IMR-90 (cell line): Measurements from ENCODE around the gene CDR2L. TPM values are rescaled to one million over a fixed set of nuclear protein-coding genes. Genes with fewer than 3 reads are reported as not detected.

ENCODE experiments used
- ATAC-seq: fragments of 200-7000 bp; cut with Tn5 transposase; 2 replicates; pipeline ENCODE4 v1.9.1; 2020; ENCODE audit warnings: low read depth, mild to moderate bottlenecking, moderate library complexity
- BruUV-seq: library from RNA; stranded (reverse); fragments of 400-500 nt; replicated peaks from 2 replicates; lab custom pipeline; 2021; lab: Mats Ljungman, UMichigan
- CTCF ChIA-PET: fragments of 300-600 bp; formaldehyde crosslinking; extraction: SDS; loops from one replicate; lab custom pipeline; 2021; ENCODE audit warnings: antibody characterized with exemption; lab: Yijun Ruan, JAX
- POLR2A ChIA-PET: fragments of 300-600 bp; sonication (Branson Sonifier 250); formaldehyde crosslinking; loops from one replicate; lab custom pipeline; 2022; ENCODE audit warnings: antibody characterized with exemption; ENCODE audit not compliant: unreplicated experiment; lab: Charles Lee
- DNase-seq: peaks from one replicate; pipeline ENCODE4 v3.0.0; 2013
- H2AFZ ChIP-seq: replicated peaks from 2 replicates; pipeline ENCODE3; 2013; ENCODE audit warnings: low read length, mild to moderate bottlenecking; ENCODE audit not compliant: poor library complexity
- H2AK5ac ChIP-seq: 2 replicates; pipeline ENCODE4 v1.6.1; 2013; ENCODE audit warnings: low read depth, low read length, inconsistent platforms
- H2AK9ac ChIP-seq: replicated peaks from 2 replicates; pipeline ENCODE3; 2013; ENCODE audit warnings: mild to moderate bottlenecking, low read depth, low read length, moderate library complexity; ENCODE audit not compliant: poor library complexity
- H2BK120ac ChIP-seq: 2 replicates; pipeline ENCODE4 v1.6.1; 2013; ENCODE audit warnings: low read depth, low read length, inconsistent platforms
- H2BK15ac ChIP-seq: 3 replicates; pipeline ENCODE4 v1.6.1; 2013; ENCODE audit warnings: low read depth, low read length, inconsistent platforms
- H2BK20ac ChIP-seq: 2 replicates; pipeline ENCODE4 v1.6.1; 2013; ENCODE audit warnings: low read depth, mild to moderate bottlenecking, inconsistent platforms, low read length, moderate library complexity
- H2BK5ac ChIP-seq: 2 replicates; pipeline ENCODE4 v1.6.1; 2013; ENCODE audit warnings: mild to moderate bottlenecking, low read depth, low read length, inconsistent platforms; ENCODE audit not compliant: poor library complexity, severe bottlenecking
- H3K14ac ChIP-seq: replicated peaks from 2 replicates; pipeline ENCODE4 v1.6.1; 2013; ENCODE audit warnings: low read depth, low read length, inconsistent platforms
- H3K18ac ChIP-seq: 2 replicates; pipeline ENCODE4 v1.6.1; 2013; ENCODE audit warnings: low read depth, low read length, control low read depth
- H3K23ac ChIP-seq: 2 replicates; pipeline ENCODE4 v1.6.1; 2013; ENCODE audit warnings: low read depth, low read length, inconsistent platforms
- H3K27ac ChIP-seq: 2 replicates; pipeline ENCODE4 v1.5.1; 2013; ENCODE audit warnings: mild to moderate bottlenecking, control low read depth, low read length; ENCODE audit not compliant: insufficient read depth
- H3K27me3 ChIP-seq: 2 replicates; pipeline ENCODE4 v1.6.1; 2013; ENCODE audit warnings: low read length; ENCODE audit not compliant: control insufficient read depth, insufficient read depth
- H3K36me3 ChIP-seq: 2 replicates; pipeline ENCODE4 v1.6.1; 2013; ENCODE audit warnings: low read length, mixed read lengths; ENCODE audit not compliant: control insufficient read depth, insufficient read depth
- H3K4ac ChIP-seq: 2 replicates; pipeline ENCODE4 v1.6.1; 2013; ENCODE audit warnings: low read depth, low read length, inconsistent platforms
- H3K4me1 ChIP-seq: 2 replicates; pipeline ENCODE4 v1.6.1; 2013; ENCODE audit warnings: low read length, mixed read lengths; ENCODE audit not compliant: control insufficient read depth, insufficient read depth
- H3K4me2 ChIP-seq: 2 replicates; pipeline ENCODE4 v1.6.1; 2013; ENCODE audit warnings: low read depth, mild to moderate bottlenecking, control low read depth, low read length, moderate library complexity
- H3K4me3 ChIP-seq: 2 replicates; pipeline ENCODE4 v1.5.1; 2013; ENCODE audit warnings: low read depth, mild to moderate bottlenecking, control low read depth, low read length, moderate library complexity; ENCODE audit not compliant: insufficient read depth
- H3K56ac ChIP-seq: 2 replicates; pipeline ENCODE4 v1.6.1; 2013; ENCODE audit warnings: low read length, inconsistent platforms; ENCODE audit not compliant: insufficient read depth; ENCODE audit errors: extremely low read depth
- H3K79me1 ChIP-seq, 2 experiments: 2 replicates each; pipeline ENCODE4 v1.6.1; 2013; ENCODE audit warnings: low read length in 2 of 2, inconsistent platforms in 1 of 2, low read depth in 1 of 2
- H3K9ac ChIP-seq: 2 replicates; pipeline ENCODE4 v1.6.1; 2013; ENCODE audit warnings: low read depth, low read length, control low read depth
- H3K9me1 ChIP-seq: 2 replicates; pipeline ENCODE4 v1.6.1; 2013; ENCODE audit warnings: low read length, inconsistent platforms; ENCODE audit not compliant: insufficient read depth
- H3K9me3 ChIP-seq: 2 replicates; pipeline ENCODE4 v1.6.1; 2013; ENCODE audit warnings: low read length; ENCODE audit not compliant: control insufficient read depth, insufficient read depth
- H4K20me1 ChIP-seq: 2 replicates; pipeline ENCODE4 v1.6.1; 2013; ENCODE audit warnings: low read length, inconsistent platforms; ENCODE audit not compliant: insufficient read depth
- H4K5ac ChIP-seq: 2 replicates; pipeline ENCODE4 v1.6.1; 2013; ENCODE audit warnings: mild to moderate bottlenecking, low read depth, low read length, control low read depth
- H4K8ac ChIP-seq, 2 experiments: 2 replicates each; pipeline ENCODE4 v1.6.1; 2013; ENCODE audit warnings: low read depth in 2 of 2, low read length in 2 of 2, control low read depth in 1 of 2, inconsistent platforms in 1 of 2
- H4K91ac ChIP-seq: 2 replicates; pipeline ENCODE4 v1.6.1; 2013; ENCODE audit warnings: low read depth, low read length, inconsistent platforms; ENCODE audit not compliant: insufficient read depth
- BHLHE40 ChIP-seq: fragments of 150-350 bp; IDR thresholded peaks from 2 replicates; pipeline ENCODE4 v1.6.1; 2016; ENCODE audit warnings: mild to moderate bottlenecking, low read depth, low read length
- CEBPB ChIP-seq: IDR thresholded peaks from 2 replicates; pipeline ENCODE4 v1.6.1; 2012; ENCODE audit warnings: low read depth, low read length, improper control_type of control experiment
- CHD1 ChIP-seq: IDR thresholded peaks from 2 replicates; pipeline ENCODE4 v1.6.1; 2012; ENCODE audit warnings: low read depth, low read length, improper control_type of control experiment
- CTCF ChIP-seq: conservative IDR thresholded peaks from 2 replicates; pipeline ENCODE4 v1.5.1; 2012; ENCODE audit warnings: mild to moderate bottlenecking, low read depth, low read length, improper control_type of control experiment
- FOS ChIP-seq: fragments of 150-350 bp; IDR thresholded peaks from 2 replicates; pipeline ENCODE4 v1.6.1; 2016; ENCODE audit warnings: low read depth, low read length
- MAFK ChIP-seq: IDR thresholded peaks from 2 replicates; pipeline ENCODE4 v1.6.1; 2012; ENCODE audit warnings: low read depth, low read length, improper control_type of control experiment
- MAZ ChIP-seq: IDR thresholded peaks from 2 replicates; pipeline ENCODE4 v1.6.1; 2012; ENCODE audit warnings: low read depth, mild to moderate bottlenecking, low read length, improper control_type of control experiment, moderate library complexity, borderline replicate concordance
- MXI1 ChIP-seq: IDR thresholded peaks from 2 replicates; pipeline ENCODE4 v1.6.1; 2012; ENCODE audit warnings: low read depth, mild to moderate bottlenecking, low read length, moderate library complexity, borderline replicate concordance
- NFE2L2 ChIP-seq: fragments of 150-350 bp; IDR thresholded peaks from 2 replicates; pipeline ENCODE4 v1.6.1; 2016; ENCODE audit warnings: low read depth, mild to moderate bottlenecking, low read length
- POLR2A ChIP-seq: IDR thresholded peaks from 2 replicates; pipeline ENCODE4 v1.6.1; 2012; ENCODE audit warnings: mild to moderate bottlenecking, low read depth, low read length
- RCOR1 ChIP-seq: IDR thresholded peaks from 2 replicates; pipeline ENCODE4 v1.6.1; 2012; ENCODE audit warnings: mild to moderate bottlenecking, low read length, improper control_type of control experiment; ENCODE audit not compliant: insufficient replicate concordance
- RFX5 ChIP-seq: IDR thresholded peaks from 2 replicates; pipeline ENCODE4 v1.8.0; 2012; ENCODE audit warnings: low read depth, mild to moderate bottlenecking, low read length, moderate library complexity
- SMC3 ChIP-seq: fragments of 150-350 bp; IDR thresholded peaks from 2 replicates; pipeline ENCODE4 v1.6.1; 2016; ENCODE audit warnings: low read depth, mild to moderate bottlenecking, antibody characterized with exemption, low read length, moderate library complexity
- WGBS, 2 experiments: methylation state at CpG; one replicate each; pipeline versions ENCODE4 v1.1.5 to v1.1.7; 2013; ENCODE audit warnings: missing lambda C conversion rate in 2 of 2; ENCODE audit not compliant: insufficient read length in 1 of 2; ENCODE audit errors: extremely low coverage in 2 of 2; 5-methylcytosine and 5-hydroxymethylcytosine counted together
- dilution Hi-C: fragments of 300-500 bp; cut with HindIII; formaldehyde crosslinking; loops from one replicate; pipeline ENCODE4 v1.14.3; 2018; ENCODE audit warnings: low sequenced_read_pairs; ENCODE audit not compliant: unreplicated experiment
- in situ Hi-C: fragments of 300-500 bp; cut with MboI; formaldehyde crosslinking; loops from 3 replicates; pipeline ENCODE4 v1.14.3; 2019; ENCODE audit warnings: low sequenced_read_pairs, inconsistent platforms, mixed read lengths
- intact Hi-C: fragments of 100-400 bp; cut with micrococcal nuclease; formaldehyde crosslinking; loops from 2 replicates; pipeline ENCODE4 v1.10.0; 2022
- polyA plus RNA-seq, 3 experiments: library from polyadenylated mRNA; depleted of rRNA; stranded (reverse); fragments of >200 nt; gene quantifications; 2 replicates each; pipeline ENCODE4 v1.2.3, GENCODE V29; 2012; ENCODE audit warnings: low replicate concordance in 1 of 3
- total RNA-seq: library from RNA; depleted of rRNA; stranded (reverse); fragments of >200 nt; gene quantifications from 2 replicates; pipeline ENCODE4 v1.2.3, GENCODE V29; 2012
- TF ChIP-seq, protein P1 (sequence below): fragments of 150-350 bp; IDR thresholded peaks from 2 replicates; pipeline ENCODE4 v1.6.1; 2017; ENCODE audit warnings: mild to moderate bottlenecking, antibody characterized with exemption, low read length, low read depth
- TF ChIP-seq, protein P2 (sequence below): fragments of 150-350 bp; IDR thresholded peaks from 2 replicates; pipeline ENCODE4 v1.6.1; 2016; ENCODE audit warnings: low read depth, mild to moderate bottlenecking, low read length, moderate library complexity, borderline replicate concordance

The CDR2L gene
- total and polyA plus RNA-seq, 2 of the 4 experiments (the other 2 are of a cell fraction): 5.7 to 18.9 TPM

DNA sequence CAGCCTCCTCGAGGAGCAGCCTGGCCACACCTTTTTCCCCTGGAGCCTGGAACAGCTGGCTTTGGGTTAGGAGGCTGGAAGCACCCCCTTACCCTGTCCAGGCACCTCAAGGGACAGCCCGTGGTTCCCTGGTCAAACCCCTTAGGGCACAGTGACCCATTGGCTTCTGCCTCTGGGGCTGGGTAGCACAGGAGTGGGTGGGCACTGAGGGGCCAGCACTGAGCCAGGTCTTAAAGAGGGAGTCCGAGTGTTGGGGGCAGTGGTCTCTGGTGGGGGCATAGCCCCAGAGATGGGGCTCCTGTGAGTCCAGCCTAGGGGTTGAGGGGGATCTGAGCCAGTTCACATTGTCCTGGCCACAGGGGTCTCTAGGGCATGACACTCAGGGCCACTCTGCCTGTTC is 36.4 kb upstream of the CDR2L start:
- no peak overlapping the region for H3K9ac ChIP-seq
- H4K20me1 ChIP-seq: no peaks in the 10 kb centered on the region
- no peak overlapping the region for H4K8ac ChIP-seq
- no peaks in the 10 kb centered on the region for H3K9me1 ChIP-seq
- ChIA-PET CTCF (no interaction called here), POLR2A (no interaction called here)
- no CpG with 5 or more reads among the region's 3 CpGs for WGBS, 2 experiments
- no TSS peak for BruUV-seq
- dilution Hi-C loops: no loop called here
- no peak overlapping the region for H2AK9ac ChIP-seq
- no peak overlapping the region for H3K18ac ChIP-seq
- H3K27me3 ChIP-seq: peaks cover 51% of the 10 kb centered on the region
- intact Hi-C loops: no loop called here
- no peaks in the 10 kb centered on the region for H3K4me1 ChIP-seq
- no peak overlapping the region for H3K27ac ChIP-seq
- no peak overlapping the region for H2AK5ac ChIP-seq
- H3K56ac ChIP-seq: no peak overlapping the region
- H3K79me1 ChIP-seq: no peaks in the 10 kb centered on the region
- TF ChIP-seq CEBPB (no peak), CTCF (no peak), NFE2L2 (no peak), FOS (no peak), POLR2A (no peak), CHD1 (no peak), SMC3 (no peak), RCOR1 (no peak), MXI1 (no peak), RFX5 (no peak), BHLHE40 (no peak), MAZ (no peak), MAFK (no peak)
- TF ChIP-seq, protein P1, sequence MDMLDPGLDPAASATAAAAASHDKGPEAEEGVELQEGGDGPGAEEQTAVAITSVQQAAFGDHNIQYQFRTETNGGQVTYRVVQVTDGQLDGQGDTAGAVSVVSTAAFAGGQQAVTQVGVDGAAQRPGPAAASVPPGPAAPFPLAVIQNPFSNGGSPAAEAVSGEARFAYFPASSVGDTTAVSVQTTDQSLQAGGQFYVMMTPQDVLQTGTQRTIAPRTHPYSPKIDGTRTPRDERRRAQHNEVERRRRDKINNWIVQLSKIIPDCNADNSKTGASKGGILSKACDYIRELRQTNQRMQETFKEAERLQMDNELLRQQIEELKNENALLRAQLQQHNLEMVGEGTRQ: no peak
- TF ChIP-seq, protein P2, sequence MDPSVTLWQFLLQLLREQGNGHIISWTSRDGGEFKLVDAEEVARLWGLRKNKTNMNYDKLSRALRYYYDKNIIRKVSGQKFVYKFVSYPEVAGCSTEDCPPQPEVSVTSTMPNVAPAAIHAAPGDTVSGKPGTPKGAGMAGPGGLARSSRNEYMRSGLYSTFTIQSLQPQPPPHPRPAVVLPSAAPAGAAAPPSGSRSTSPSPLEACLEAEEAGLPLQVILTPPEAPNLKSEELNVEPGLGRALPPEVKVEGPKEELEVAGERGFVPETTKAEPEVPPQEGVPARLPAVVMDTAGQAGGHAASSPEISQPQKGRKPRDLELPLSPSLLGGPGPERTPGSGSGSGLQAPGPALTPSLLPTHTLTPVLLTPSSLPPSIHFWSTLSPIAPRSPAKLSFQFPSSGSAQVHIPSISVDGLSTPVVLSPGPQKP: no peak
- in situ Hi-C loops: loop anchor here (10.0 kb wide), 1 partner anchor 206 kb away; the partner anchor contains the start of gene NHERF1
- no peaks in the 10 kb centered on the region for H3K36me3 ChIP-seq
- H2BK15ac ChIP-seq: no peak overlapping the region
- no peak overlapping the region for H3K4me3 ChIP-seq
- no peak overlapping the region for H4K91ac ChIP-seq
- no peak for ATAC-seq
- no peak overlapping the region for H2BK5ac ChIP-seq
- no peak overlapping the region for H3K4me2 ChIP-seq
- H2AFZ ChIP-seq: no peak overlapping the region
- no peak overlapping the region for H4K5ac ChIP-seq
- H2BK120ac ChIP-seq: no peak overlapping the region
- H2BK20ac ChIP-seq: no peak overlapping the region
- no peak overlapping the region for H3K14ac ChIP-seq
- no peak overlapping the region for H3K23ac ChIP-seq
- no peak for DNase-seq
- no peak overlapping the region for H3K4ac ChIP-seq
- no peaks in the 10 kb centered on the region for H3K9me3 ChIP-seq
